Spleen (tissue), 7 donors: ENCODE data around the gene ALK.

ENCODE experiments used
- POLR2A ChIP-seq, 3 donors: fragments of 450-650 bp; IDR thresholded peaks; one replicate each; pipeline ENCODE4 v1.5.1; 2017; ENCODE audit warnings: antibody characterized with exemption in 3 of 3, mild to moderate bottlenecking in 1 of 3
- TF ChIP-seq, protein P1 (sequence below), 11 experiments: fragments of 200-600 bp in 7 of 11; fragments of 450-650 bp in 4 of 11; sonication (generic) in 4 of 11; IDR thresholded peaks in 8 of 11; conservative IDR thresholded peaks in 3 of 11; 1 replicate in 7 of 11; 2 replicates in 4 of 11; pipeline versions ENCODE4 v1.4.0 to v1.8.0; 2016 to 2021; ENCODE audit warnings: antibody characterized with exemption in 11 of 11, inconsistent platforms in 4 of 11, mild to moderate bottlenecking in 1 of 11
- donor health status: DM: no; HTN: no; CAD: no; lungs with moderate emphysema.
- donor health status: DM: no; HTN: no; CAD: no.
- donor health status: DM: no; HTN: no; CAD: no.

DNA sequence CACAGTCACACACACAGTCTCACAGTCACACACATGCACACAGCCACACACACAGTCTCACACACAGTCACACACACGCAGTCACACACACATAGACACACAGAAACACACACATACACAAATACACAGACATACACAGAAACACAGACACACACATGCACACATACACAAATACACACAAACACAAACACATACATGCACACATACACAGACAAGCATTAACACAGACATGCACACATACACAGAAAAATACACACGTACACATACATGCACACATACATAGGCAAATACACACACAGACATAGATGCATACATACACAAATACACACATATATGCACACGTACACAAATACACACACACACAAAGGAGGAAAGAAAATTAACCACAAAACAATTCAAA lies 150.5 kb downstream of the ALK start:
- TF ChIP-seq POLR2A (IDR thresholded peaks at IDR 0.05): no peak
- TF ChIP-seq, protein P1, sequence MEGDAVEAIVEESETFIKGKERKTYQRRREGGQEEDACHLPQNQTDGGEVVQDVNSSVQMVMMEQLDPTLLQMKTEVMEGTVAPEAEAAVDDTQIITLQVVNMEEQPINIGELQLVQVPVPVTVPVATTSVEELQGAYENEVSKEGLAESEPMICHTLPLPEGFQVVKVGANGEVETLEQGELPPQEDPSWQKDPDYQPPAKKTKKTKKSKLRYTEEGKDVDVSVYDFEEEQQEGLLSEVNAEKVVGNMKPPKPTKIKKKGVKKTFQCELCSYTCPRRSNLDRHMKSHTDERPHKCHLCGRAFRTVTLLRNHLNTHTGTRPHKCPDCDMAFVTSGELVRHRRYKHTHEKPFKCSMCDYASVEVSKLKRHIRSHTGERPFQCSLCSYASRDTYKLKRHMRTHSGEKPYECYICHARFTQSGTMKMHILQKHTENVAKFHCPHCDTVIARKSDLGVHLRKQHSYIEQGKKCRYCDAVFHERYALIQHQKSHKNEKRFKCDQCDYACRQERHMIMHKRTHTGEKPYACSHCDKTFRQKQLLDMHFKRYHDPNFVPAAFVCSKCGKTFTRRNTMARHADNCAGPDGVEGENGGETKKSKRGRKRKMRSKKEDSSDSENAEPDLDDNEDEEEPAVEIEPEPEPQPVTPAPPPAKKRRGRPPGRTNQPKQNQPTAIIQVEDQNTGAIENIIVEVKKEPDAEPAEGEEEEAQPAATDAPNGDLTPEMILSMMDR (IDR thresholded peaks at IDR 0.05 in 8 of 11, conservative IDR thresholded peaks at IDR 0.05 in 3 of 11): no peak
